Gastrocnemius medialis (tissue), 4 donors: ENCODE measurements around the gene BRS3.

ENCODE experiments used
- CTCF ChIP-seq, 5 experiments: fragments of 450-650 bp in 3 of 5; fragments of 200-600 bp in 2 of 5; sonication (generic) in 2 of 5; IDR thresholded peaks in 4 of 5; conservative IDR thresholded peaks in 1 of 5; 1 replicate in 4 of 5; 2 replicates in 1 of 5; pipeline ENCODE4 v1.5.1; 2016 to 2019; ENCODE audit warnings: antibody characterized with exemption in 5 of 5, mild to moderate bottlenecking in 3 of 5, moderate library complexity in 3 of 5
- POLR2A ChIP-seq, 2 donors: fragments of 450-650 bp; IDR thresholded peaks; one replicate each; pipeline ENCODE4 v1.6.1; 2017; ENCODE audit warnings: antibody characterized with exemption in 2 of 2, mild to moderate bottlenecking in 2 of 2, moderate library complexity in 2 of 2

GRCh38 chrX:136447308-136447707 lies 40.4 kb upstream of the BRS3 start:
- no peak for TF ChIP-seq CTCF (IDR thresholded peaks at IDR 0.05 in 4 of 5, conservative IDR thresholded peaks at IDR 0.05 in 1 of 5)
- no peak for TF ChIP-seq POLR2A (IDR thresholded peaks at IDR 0.05)
